DOHH2 (cell line): Measurements from ENCODE around the gene ERC2.

Source experiments
- CTCF ChIP-seq: fragments of 200-600 bp; sonication (generic); IDR thresholded peaks from one replicate; pipeline ENCODE4 v1.5.1; 2014; ENCODE audit warnings: antibody characterized with exemption, mild to moderate bottlenecking, low read depth, low read length; ENCODE audit not compliant: poor library complexity, severe bottlenecking
- EZH2phosphoT487 ChIP-seq: fragments of 200-600 bp; sonication (generic); IDR thresholded peaks from 2 replicates; pipeline ENCODE4 v1.6.1; 2017; ENCODE audit warnings: borderline replicate concordance, mild to moderate bottlenecking, antibody characterized with exemption, low read length, moderate library complexity, mixed read lengths

GRCh38 chr3:55860049-55860721 lies 608.1 kb downstream of the ERC2 start:
- TF ChIP-seq CTCF = no peak
- no peak for TF ChIP-seq EZH2phosphoT487
